Activated T-helper 2 cell treated with anti-CD3 and anti-CD28 coated beads, Interferon-gamma antibody, Interleukin-2, Interleukin-4, amounts not matched to agents 10 μg/mL and 5 μg/mL and 100 μg/mL, durations not matched to agents 14 hours and 24 hours and 36 hours (primary cell): ENCODE data around the gene ZDHHC14. TPM values are rescaled to one million over a fixed set of nuclear protein-coding genes. Genes with fewer than 3 reads are reported as not detected.

Experiments
- DNase-seq: peaks from one replicate; pipeline ENCODE4 v3.0.0; 2021; ENCODE audit warnings: low spot score
- H3K27ac Mint-ChIP-seq: one replicate; pipeline ENCODE4 v1.8.0; 2021; ENCODE audit warnings: mixed read lengths
- H3K27me3 Mint-ChIP-seq: one replicate; pipeline ENCODE4 v1.8.0; 2021; ENCODE audit warnings: low read depth, mixed read lengths
- H3K36me3 Mint-ChIP-seq: one replicate; pipeline ENCODE4 v1.8.0; 2021; ENCODE audit warnings: low read depth, mixed read lengths
- H3K4me1 Mint-ChIP-seq: one replicate; pipeline ENCODE4 v1.8.0; 2021; ENCODE audit warnings: low read depth, mixed read lengths
- H3K4me3 Mint-ChIP-seq: one replicate; pipeline ENCODE4 v1.8.0; 2021; ENCODE audit warnings: low read depth, mild to moderate bottlenecking, moderate library complexity, mixed read lengths
- H3K9me3 Mint-ChIP-seq: one replicate; pipeline ENCODE4 v1.8.0; 2021; ENCODE audit warnings: mixed read lengths
- intact Hi-C: fragments of 100-400 bp; cut with micrococcal nuclease; formaldehyde crosslinking; loops from one replicate; pipeline ENCODE4 v1.15.1; 2023
- total RNA-seq: library from RNA; stranded (reverse); gene quantifications from 2 replicates; pipeline ENCODE4 v1.2.3, GENCODE V29; 2022

ZDHHC14 gene
- total RNA-seq, 1 donor from 2014 or later, result 8.4 TPM

GRCh38 chr6:157647261-157647915 is 266.4 kb downstream of the ZDHHC14 start:
- Mint-ChIP-seq H3K4me1 (peaks cover 12% of the 10 kb centered on the region), H3K9me3 (no peaks in the 10 kb centered on the region), H3K27ac (no peak overlapping the region), H3K36me3 (peaks cover 10% of the 10 kb centered on the region), H3K27me3 (no peaks in the 10 kb centered on the region), H3K4me3 (no peak overlapping the region)
- DNase-seq, result peak; percentile 15
- intact Hi-C loops, result no loop called here

DNA sequence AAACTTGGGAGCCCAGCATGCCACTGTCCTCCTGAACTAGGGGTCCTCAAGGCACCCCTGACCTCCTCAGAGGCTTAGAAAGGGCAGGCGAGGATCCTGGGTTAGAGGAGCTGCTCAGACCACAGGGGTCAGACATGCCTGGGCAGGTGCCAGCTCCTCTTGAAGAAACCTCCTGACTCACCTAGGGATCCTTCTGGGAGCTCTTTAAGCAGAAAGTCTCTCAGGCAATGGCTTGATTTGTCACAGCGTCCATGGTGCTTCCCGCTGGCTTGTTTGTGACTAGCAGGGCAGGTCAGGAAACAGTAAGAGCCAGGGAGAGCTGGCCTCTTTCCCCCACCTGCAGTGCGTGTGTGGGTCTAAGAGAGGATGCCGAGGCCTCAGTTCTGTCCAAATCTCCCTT is 267.6 kb downstream of the ZDHHC14 start:
- H3K36me3 Mint-ChIP-seq, result peaks cover 10% of the 10 kb centered on the region
- intact Hi-C loops, result no loop called here
- DNase-seq, result no peak
- no peak overlapping the region for H3K4me3 Mint-ChIP-seq
- H3K9me3 Mint-ChIP-seq, result no peaks in the 10 kb centered on the region
- no peak overlapping the region for H3K27ac Mint-ChIP-seq
- no peaks in the 10 kb centered on the region for H3K27me3 Mint-ChIP-seq
- peaks cover 12% of the 10 kb centered on the region for H3K4me1 Mint-ChIP-seq

GRCh38 chr6:157649311-157650260 is 268.6 kb downstream of the ZDHHC14 start:
- DNase-seq, result no peak
- Mint-ChIP-seq H3K27ac (no peak overlapping the region), H3K36me3 (peaks cover 10% of the 10 kb centered on the region), H3K4me1 (peaks cover 12% of the 10 kb centered on the region), H3K9me3 (no peaks in the 10 kb centered on the region), H3K4me3 (no peak overlapping the region), H3K27me3 (no peaks in the 10 kb centered on the region)
- intact Hi-C loops, result no loop called here

DNA sequence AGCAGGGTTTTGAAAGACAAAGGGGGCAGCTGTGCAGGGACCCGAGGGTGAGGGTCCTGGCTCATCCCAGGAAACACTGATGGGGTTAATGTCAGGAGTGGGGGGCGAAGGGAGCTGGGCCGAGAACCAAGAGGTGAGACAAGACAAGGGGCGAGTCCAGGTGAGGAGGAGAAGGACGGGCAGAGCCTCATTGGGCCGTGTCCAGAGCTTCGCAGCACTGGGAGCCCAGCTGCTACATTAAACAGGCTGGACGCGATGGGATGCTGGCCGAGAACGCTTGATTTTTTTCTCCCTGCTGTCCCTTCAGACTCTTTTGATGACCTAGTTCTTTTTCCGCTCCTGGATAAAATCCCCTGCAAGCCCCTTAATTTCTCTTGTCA is 269.3 kb downstream of the ZDHHC14 start:
- Mint-ChIP-seq H3K27ac (no peak overlapping the region), H3K9me3 (no peaks in the 10 kb centered on the region), H3K36me3 (peaks cover 10% of the 10 kb centered on the region), H3K4me3 (no peak overlapping the region), H3K27me3 (no peaks in the 10 kb centered on the region), H3K4me1 (peaks cover 12% of the 10 kb centered on the region)
- intact Hi-C loops, result no loop called here
- no peak for DNase-seq

DNA sequence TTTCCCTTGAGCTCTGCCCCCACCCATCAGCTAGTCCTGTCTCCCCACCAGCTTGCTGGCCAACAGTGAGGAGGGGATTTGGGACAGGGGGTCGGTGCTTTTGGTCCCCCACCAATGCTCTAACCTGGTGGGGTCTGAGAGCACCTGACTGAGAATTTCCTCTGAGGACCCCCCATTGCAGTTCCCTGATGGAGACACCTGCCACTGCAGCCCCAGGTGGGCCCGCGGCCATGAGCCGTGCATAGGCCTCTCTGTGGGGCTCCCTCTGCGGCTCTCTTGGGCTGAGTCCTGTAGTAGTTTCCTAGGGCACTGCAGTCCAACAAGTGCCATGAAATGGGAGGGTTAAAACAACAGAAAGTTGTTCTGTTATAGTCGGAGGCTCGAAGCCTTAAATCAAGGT is 269.8 kb downstream of the ZDHHC14 start:
- intact Hi-C loops, result no loop called here
- Mint-ChIP-seq H3K36me3 (peaks cover 10% of the 10 kb centered on the region), H3K4me1 (peaks cover 12% of the 10 kb centered on the region), H3K4me3 (no peak overlapping the region), H3K27me3 (no peaks in the 10 kb centered on the region), H3K27ac (no peak overlapping the region), H3K9me3 (no peaks in the 10 kb centered on the region)
- DNase-seq, result no peak

DNA sequence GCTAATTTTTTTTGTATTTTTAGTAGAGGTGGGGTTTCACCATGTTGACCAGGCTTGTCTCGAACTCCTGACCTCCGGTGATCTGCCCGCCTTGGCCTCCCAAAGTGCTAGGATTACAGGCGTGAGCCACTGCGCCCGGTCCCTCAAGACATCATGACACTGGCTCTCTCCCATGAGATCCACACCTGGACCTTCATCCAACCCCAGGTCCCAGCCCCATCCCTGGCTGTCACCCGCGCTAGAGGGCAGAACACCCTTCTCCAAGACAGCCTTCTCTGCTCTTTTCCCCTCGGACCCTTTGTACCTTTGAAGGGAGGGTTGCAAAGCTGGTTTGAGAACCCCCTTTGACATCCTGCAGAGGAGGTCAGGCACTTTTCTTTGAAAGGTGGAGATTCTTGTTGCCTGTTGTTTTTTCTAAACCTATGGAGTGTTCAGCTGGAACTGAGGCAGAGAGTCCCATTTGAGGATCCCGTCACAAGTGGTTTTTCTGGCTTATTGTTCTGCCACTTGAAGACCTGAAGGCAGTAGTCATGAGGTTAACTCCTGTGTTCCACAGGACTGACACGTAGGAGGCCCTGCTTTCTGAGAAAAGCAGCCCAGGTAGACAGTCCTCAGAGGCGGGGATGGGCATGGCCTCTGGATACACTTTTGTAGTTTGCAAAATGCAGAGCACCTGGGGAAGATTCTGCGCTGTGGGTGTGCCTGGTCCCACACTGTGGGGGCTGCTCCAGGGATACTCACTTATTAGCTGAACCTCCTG is 270.9 kb downstream of the ZDHHC14 start:
- DNase-seq, result no peak
- Mint-ChIP-seq H3K36me3 (peaks cover 10% of the 10 kb centered on the region), H3K27me3 (no peaks in the 10 kb centered on the region), H3K4me1 (peaks cover 10% of the 10 kb centered on the region), H3K9me3 (no peaks in the 10 kb centered on the region), H3K4me3 (no peak overlapping the region), H3K27ac (no peak overlapping the region)
- intact Hi-C loops, result no loop called here

- no peaks in the 10 kb centered on the region for H3K27me3 Mint-ChIP-seq
- no peak overlapping the region for H3K27ac Mint-ChIP-seq
- no peak for DNase-seq
- intact Hi-C loops, result no loop called here
- no peaks in the 10 kb centered on the region for H3K9me3 Mint-ChIP-seq
- peaks cover 2% of the 10 kb centered on the region for H3K36me3 Mint-ChIP-seq
- no peak overlapping the region for H3K4me3 Mint-ChIP-seq
- peaks cover 4% of the 10 kb centered on the region for H3K4me1 Mint-ChIP-seq
These were observed 271.8 kb downstream of the ZDHHC14 start for GRCh38 chr6:157652601-157653363.

- Mint-ChIP-seq H3K4me1 (no peaks in the 10 kb centered on the region), H3K27me3 (no peaks in the 10 kb centered on the region), H3K27ac (no peak overlapping the region), H3K36me3 (no peaks in the 10 kb centered on the region), H3K9me3 (no peaks in the 10 kb centered on the region), H3K4me3 (no peak overlapping the region)
- intact Hi-C loops, result no loop called here
- no peak for DNase-seq
These were observed 272.5 kb downstream of the ZDHHC14 start for GRCh38 chr6:157653521-157653920.

- no peak for DNase-seq
- Mint-ChIP-seq H3K4me3 (no peak overlapping the region), H3K27ac (no peak overlapping the region), H3K9me3 (no peaks in the 10 kb centered on the region), H3K36me3 (no peaks in the 10 kb centered on the region), H3K4me1 (no peaks in the 10 kb centered on the region), H3K27me3 (no peaks in the 10 kb centered on the region)
- intact Hi-C loops, result no loop called here
These were observed 274.1 kb downstream of the ZDHHC14 start for GRCh38 chr6:157655139-157655538.

DNA sequence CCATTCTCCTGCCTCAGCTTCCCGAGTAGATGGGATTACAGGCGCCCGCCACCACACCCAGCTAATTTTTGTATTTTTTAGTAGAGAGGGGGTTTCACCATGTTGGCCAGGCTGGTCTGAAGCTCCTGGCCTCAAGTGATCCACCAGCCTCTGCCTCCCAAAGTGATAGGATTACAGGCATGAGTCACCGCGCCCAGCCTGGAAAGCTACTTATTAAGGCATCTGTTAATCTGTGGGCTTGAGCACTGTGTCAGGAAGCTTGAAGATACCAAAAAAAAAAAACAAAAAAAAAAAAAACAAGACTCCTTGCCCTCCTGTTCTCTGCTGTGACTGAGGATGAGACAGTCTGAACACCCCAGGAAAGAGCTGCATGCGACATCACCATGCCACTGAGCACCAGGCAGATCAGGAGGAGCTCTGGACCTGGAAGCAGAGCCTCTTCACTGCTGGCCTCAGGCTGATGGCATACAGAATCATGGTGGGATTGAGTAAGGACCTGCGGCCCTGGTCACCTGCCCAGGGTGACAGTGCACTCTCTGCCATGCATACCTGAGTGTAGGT is 275.5 kb downstream of the ZDHHC14 start:
- no peak overlapping the region for H3K27ac Mint-ChIP-seq
- H3K4me1 Mint-ChIP-seq, result no peaks in the 10 kb centered on the region
- DNase-seq, result no peak
- H3K9me3 Mint-ChIP-seq, result no peaks in the 10 kb centered on the region
- H3K27me3 Mint-ChIP-seq, result no peaks in the 10 kb centered on the region
- intact Hi-C loops, result no loop called here
- H3K4me3 Mint-ChIP-seq, result no peak overlapping the region
- H3K36me3 Mint-ChIP-seq, result no peaks in the 10 kb centered on the region

DNA sequence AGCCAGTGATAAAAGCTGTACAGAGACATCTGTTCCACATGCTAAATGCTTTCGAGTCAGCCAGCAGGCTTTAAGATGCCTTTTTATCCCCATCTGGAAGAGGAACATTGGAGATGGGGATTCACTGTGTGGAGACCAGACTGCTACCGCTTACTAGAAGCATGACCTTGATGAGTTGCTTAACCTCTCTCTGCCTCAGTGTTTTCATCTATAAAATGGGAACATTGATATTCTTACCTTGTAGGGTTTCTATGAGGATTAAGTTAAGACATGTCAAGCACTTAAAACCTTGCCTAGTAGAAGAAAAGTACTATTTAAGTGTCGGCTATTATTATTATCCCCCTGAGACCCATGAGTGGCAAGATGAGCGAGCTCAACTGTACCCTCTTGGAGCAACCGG is 276.8 kb downstream of the ZDHHC14 start:
- no peak overlapping the region for H3K4me3 Mint-ChIP-seq
- intact Hi-C loops, result no loop called here
- H3K9me3 Mint-ChIP-seq, result no peaks in the 10 kb centered on the region

DNA sequence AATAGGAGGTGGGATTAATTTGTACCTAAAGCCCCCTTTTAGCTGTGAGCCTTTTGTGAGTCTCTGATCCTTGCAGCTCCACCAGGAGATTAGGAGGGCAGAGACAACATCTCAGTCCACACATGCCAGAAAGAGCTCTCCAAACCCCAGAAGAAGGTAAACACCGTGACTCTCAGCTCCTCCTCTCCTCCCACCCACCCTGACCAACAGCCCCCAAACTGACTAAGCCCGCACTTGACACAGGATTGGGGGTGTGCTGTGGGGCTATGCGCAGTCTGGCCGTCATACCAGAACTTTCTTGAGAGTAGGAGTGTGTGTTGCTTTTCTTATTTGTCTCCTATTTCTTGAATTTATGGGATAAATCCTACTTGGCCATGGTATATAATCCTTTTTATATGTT is 277.3 kb downstream of the ZDHHC14 start:
- Mint-ChIP-seq H3K4me1 (no peaks in the 10 kb centered on the region), H3K9me3 (no peaks in the 10 kb centered on the region), H3K27ac (no peak overlapping the region), H3K27me3 (no peaks in the 10 kb centered on the region), H3K36me3 (no peaks in the 10 kb centered on the region), H3K4me3 (no peak overlapping the region)
- no peak for DNase-seq
- intact Hi-C loops, result no loop called here

More for the DNA sequence above, 276.8 kb downstream of the ZDHHC14 start:
- no peaks in the 10 kb centered on the region for H3K36me3 Mint-ChIP-seq
- no peaks in the 10 kb centered on the region for H3K4me1 Mint-ChIP-seq
- no peak for DNase-seq
- H3K27me3 Mint-ChIP-seq, result no peaks in the 10 kb centered on the region
- no peak overlapping the region for H3K27ac Mint-ChIP-seq
